GM19238 (cell line): Measurements from ENCODE around the gene EMILIN3.

ENCODE experiments used
- DNase-seq: peaks from one replicate; pipeline ENCODE4 v3.0.0; 2011; ENCODE audit warnings: low spot score; ENCODE audit not compliant: insufficient read length

Gene EMILIN3

GRCh38 chr20:41391587-41392001, 25.0 kb upstream of the EMILIN3 start:
- DNase-seq = no peak

- no peak for DNase-seq
Measured at GRCh38 chr20:41390889-41391288, 24.3 kb upstream of the EMILIN3 start.

DNA sequence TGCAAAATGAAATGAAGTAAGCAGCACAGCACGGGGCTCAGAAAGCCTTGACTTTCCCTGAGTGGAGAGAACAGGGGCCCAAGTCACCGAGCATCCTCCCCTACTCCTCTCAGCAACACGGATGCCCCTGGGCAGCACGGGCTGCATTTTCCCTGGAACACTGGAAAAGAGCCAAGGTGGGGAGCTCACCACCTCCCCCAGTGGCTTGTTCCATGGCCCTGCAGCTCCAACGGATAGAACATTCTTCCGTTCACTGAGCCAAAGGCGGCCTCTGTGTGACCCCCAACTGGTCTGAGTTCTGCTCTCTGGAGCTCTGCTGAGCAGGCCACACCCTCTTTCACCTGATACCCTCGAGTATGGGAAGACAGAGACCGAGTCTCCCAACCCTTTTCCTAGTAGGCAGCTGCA, 20.8 kb upstream of the EMILIN3 start:
- no peak for DNase-seq

DNA sequence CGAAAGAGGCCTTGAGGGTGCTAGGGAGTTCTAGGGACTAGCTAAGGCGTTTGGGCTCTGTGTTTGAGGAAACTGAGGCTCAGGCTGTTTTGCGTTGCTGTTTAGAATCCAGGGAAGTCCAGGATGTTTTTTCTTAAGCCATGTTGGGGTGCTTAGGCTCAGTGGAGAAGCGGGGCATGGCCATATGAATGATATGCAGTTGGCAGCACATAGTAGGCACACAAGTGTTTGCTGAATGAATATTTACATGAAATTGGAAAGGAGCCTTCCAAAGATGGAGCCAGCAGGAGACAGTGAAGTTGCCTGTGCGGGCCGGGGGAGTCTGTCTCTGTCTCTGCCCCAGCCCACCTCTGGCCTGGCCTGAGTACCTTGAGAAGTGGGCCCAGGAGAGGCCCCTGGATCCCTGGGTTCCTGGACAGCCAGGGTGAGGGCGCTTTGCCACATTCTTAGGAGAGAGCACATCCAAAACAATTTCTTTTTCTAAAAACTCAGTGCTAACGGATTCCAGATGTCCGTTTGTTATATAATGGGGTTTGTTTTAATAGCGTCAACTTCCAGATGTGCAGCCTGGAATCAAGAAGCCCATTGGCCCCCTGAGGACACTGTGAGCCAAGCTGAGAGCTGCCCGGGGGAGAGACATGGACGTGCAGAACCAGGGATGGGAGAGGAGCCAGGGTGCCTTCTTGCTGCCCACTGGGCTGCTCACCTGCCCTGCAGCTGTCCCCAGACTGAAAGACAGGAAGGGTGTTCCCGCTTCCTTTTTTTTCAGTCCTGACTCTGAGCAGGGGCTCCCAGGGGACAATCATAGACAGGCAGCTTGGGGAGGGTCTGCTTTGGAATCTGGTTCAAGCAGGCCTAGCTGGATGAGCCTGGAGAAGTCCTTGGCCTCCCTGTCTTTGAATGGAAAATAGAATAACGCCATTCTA, 20.1 kb upstream of the EMILIN3 start:
- no peak for DNase-seq

DNA sequence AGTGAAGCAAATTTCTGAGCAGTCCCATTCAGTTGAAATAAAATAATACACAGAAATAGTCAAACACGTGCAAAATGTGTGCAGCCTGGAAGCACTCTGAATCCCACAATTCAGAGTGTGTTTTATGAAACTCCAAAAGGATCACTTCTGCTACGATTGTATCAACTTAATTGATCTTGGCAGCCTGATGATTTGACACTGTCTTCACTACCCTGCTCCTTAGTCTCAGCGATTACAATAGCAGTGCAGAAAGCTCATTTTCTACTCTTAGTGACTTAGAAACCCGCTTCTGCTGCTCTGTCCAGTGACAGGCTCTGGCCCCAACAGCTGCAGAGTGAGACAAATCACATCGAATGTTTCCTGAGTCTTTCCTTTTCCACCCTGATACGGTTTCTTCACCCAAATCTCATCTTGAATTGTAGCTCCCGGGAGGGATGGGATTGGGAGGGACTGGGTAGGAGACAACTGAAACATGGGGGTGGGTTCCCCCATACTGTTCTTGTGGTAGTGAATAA, 16.2 kb upstream of the EMILIN3 start:
- DNase-seq = no peak

- no peak for DNase-seq
Measured at GRCh38 chr20:41380551-41381193, 14.1 kb upstream of the EMILIN3 start.

DNA sequence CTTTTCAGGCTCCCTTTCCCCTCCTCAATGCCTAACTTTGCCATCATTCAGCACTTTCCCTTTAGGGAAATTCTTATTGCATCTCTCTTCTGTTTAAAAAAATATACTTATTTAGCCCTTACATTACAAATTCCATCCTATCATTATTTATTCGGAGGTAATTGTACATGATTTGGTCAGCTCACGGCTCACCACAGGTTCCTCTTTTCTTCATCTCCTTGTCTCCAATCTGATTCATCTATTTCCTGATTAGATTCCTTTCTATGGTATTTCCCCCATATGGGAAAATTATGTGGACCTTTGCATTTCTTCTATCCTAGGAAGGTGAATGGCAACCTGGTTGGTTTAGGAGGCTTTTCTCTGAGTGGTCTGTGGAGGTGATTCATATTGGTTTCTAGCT, 12.9 kb upstream of the EMILIN3 start:
- no peak for DNase-seq

DNA sequence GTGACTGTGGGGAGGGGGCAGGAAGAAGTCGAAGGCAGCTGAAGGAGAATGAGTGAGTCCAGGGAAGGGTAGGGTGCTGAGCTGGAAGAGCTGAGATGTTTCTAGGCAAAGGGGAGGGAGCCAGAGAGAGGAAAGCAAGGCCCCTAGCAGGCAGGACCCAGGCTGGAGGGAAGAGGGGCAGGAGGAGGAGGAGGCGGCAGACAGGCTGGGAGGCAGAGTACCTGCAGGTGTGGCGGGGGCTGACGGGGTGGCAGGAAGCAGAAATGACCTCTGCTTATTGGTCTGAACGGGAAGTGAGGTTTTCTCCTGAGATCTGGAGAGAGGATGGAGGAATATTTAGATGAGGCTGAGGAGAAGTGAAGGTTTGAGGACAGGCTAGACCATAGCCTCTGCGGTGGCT, 10.7 kb upstream of the EMILIN3 start:
- DNase-seq = no peak

- DNase-seq = no peak
Measured at GRCh38 chr20:41376349-41376748, 9.7 kb upstream of the EMILIN3 start.

- no peak for DNase-seq
Measured at GRCh38 chr20:41375846-41376245, 9.2 kb upstream of the EMILIN3 start.

DNA sequence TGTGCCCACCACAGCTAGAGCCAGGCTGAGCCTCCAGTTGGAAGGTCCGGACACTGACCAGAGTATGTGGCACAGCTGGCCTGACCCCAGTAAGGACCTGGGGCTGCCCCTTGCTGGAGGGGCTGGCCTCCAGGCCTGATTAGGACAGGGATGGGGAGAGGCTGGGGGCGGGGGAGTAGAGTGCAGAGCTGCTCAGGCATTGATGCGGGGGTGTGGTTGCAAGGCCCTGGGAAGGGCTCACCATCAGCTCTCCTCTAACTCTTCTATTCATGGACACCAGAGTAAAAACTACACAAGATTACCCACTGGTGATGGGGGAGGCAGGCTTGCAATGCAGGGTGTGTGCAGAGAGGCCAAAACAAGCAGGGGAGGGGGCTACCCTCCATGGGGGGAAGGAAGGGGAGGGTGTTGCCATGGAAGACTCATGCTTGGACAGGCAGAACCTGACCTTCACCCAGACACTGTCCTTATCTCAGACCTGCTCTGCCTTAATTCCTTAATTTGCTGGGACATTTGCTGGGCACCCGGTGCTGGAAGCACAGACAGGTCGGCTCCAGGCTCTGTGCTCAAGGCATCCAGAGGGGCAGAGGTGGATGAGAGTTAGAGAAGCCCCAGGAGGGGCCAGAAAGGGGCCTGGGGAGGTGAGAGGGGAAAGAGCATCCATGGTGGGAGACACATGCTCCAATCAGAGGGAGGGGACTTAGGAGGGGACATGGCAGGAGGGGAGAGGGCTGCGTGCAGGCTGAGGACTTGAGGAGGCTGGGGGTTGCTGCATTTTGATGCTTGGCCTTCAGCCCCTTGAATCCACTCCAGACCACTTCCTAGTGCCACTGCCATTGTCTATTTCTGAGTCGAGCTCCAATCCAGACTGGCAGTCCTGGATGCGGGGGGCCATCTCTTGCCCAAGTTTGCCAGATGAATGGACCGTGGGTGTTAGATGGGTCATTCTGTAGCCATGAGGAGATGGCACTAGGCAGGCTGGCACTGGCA, 7.6 kb upstream of the EMILIN3 start:
- no peak for DNase-seq

DNA sequence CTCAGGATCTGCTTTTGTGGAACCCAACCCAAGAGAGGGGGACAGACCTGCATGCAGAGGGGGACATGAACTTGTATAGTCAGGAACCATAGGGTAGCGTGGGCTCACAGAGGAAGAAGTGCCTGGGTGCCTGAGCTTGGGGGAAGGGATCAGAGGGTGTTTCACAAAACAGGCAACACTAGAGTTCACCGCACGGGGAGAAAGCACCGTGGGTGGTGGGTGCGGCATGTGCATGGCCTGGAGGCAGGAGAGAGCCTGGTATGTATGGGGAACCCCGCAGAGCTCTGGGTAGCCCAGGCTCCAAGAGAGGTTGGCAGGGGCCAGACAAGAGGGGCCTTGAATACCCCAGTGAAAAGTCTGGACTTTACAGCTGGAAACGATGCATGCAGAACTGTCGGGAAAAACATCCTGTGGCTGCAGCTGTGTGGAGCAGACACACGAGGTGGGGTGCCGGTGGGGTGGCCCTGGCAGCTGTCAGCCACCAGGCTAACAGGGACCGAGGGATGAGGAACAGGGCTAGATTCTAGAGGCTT, 6.7 kb upstream of the EMILIN3 start:
- DNase-seq = no peak

- DNase-seq = no peak
Measured at GRCh38 chr20:41371371-41371770, 4.8 kb upstream of the EMILIN3 start.

DNA sequence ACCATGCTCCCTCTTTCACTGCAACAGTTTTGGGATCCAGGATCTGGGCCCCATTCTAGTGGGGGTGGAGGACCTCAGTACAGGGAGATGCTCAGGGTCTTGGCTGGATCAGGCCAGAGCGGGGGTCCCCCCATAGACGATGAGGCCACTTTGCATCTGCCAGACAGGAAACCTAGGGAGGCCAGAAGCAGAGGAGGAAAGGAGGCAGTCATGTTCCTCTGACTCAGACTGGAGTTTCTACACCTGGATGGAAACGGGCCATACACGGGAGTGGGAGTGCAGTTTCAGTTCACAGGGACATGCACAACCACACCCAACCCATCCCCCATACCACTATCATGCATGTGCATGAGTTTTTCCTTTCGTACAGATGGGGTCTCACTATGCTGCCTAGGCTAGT, 3.6 kb upstream of the EMILIN3 start:
- DNase-seq = no peak

DNA sequence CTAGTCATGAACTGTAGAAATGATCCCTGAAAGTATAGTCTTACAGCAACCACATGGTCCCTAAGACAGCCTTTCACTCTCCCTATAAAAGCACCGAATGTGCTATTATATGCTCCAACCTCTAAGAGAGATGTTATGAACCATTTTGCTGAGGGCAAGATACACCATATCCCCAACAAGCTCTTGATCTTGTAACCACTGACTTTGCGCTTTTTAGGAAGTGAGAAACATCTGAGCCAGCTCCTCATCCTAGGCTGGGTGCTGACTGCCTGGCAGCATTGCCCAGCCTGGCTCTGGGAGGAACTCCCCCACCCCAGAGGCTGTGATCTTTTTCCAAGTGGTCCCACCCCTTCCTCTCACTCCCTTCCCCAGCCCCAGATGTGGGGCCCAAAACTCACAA, 3.1 kb upstream of the EMILIN3 start:
- no peak for DNase-seq

DNA sequence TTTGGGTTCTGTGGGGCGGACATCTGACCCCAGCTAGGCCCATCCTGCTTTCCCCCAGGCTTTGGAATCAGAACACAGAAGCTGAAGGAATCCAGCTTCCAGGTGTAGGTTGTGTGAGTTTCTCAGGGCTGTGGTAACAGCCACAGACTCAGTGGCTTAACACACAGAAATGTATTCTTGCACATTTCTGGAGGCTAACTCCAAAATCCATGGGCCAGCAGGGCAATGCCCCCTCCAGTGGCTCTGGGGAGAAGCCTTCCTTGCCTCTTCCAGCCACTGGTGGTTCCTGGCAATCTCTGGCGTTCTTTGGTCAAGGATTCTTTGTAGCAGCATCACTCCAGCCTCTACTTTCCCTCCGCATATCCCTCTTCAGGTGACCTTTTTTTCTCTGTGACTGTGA, 1.3 kb upstream of the EMILIN3 start:
- no peak for DNase-seq

DNA sequence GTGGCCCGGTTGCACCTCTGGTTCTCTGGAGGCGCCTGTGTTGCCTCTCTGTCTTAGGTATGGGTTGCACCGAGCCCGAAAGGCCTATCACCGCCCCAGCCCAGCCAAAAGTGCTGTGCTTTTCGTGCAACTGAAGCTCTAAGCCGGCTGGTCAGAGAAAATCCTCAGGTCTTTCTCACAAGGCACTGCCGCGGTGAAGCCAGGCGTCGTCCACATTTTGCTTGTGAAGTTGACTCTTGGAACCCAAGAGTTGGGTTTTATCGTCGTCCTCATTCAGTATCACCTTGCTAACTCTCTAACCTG, 726 bp upstream of the EMILIN3 start:
- no peak for DNase-seq

DNA sequence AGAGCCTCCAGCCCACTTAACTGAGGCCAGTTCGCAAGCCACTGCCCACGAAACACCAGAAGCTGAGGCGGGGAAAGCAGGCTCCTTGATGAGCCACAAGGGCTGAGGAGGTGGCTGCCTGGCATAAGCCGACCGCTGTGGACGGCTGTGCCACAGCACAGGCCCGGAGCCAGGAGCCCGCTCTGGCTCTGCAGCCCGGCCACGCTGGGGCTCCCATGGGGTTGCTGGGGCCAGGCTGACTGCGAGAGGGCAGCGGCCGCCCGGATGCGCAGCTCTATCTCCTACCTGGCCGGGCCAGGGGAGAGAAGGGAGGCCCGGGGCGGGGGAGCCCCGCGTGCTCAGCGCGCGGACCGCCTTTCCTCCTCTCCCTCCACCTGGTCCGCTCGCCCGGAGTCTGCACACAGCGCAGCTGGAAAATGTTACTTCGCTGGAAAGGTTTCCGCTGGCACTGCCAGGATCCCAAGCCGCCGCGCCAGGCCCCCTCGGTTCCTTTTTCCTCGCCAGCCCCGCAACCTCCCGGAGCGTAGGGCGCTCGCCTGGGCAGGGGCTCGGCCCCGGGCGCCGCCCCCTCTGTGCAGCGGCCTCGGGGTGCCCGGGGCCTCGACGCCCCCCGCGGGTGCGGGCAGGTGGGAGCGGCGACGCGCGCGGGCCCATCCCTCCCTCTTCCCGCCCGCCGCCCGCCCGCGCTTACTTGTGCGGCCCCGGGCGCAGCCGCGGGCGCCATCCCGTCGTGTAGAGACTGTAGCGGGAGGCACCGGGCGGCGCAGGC, 657 bp downstream of the EMILIN3 start:
- no peak for DNase-seq

DNA sequence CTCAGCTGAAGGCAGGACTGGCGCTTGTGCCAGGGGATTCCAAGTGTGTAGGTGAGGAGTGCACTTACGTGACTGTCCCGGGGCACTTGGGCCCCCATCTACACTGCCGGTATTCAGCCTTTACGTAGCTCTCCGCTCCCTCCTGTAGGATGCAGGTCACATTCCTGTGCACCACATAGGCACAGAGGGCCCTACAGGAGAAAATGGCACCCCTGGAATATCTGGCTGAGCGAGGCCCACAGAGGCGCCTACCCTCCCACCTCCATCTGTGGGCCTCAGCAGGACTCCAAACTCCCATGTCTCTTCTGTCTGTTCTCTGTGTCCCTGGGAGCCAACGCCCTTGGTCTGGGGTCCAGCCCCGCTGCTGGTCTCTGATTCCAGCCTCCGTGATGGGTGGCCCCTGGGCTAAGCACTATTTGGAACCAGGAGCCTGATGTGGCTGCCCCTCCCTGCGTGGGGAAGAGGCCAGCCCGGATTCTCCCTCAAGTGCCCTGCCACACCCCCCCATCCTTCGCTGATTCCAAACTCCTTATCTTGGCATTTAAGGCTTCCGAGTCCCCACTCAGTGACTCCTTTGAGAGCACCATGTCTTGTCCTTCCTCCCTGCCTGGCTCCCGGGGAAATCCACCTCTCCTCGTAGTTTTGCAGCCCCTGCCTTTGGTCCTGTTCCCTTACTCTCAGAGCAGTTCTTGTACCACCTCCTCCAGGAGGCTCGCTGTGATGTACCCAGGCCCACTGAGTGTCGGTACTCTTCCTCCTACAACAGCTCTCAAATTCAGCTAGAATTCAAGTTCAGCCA, 1.5 kb downstream of the EMILIN3 start:
- no peak for DNase-seq
